LNCAP (cell line): Measurements from ENCODE around the gene BPIFA3.

ENCODE experiments used
- CTCF ChIP-seq: fragments of 450-650 bp; IDR thresholded peaks from 2 replicates; pipeline ENCODE4 v1.5.1; 2017; ENCODE audit warnings: mild to moderate bottlenecking

Gene BPIFA3

GRCh38 chr20:33231237-33231636 is 14.1 kb downstream of the BPIFA3 start:
- no peak for TF ChIP-seq CTCF

GRCh38 chr20:33232486-33233072 is 15.4 kb downstream of the BPIFA3 start:
- TF ChIP-seq CTCF: no peak

GRCh38 chr20:33233129-33233774 is 16.1 kb downstream of the BPIFA3 start:
- no peak for TF ChIP-seq CTCF

- TF ChIP-seq CTCF: no peak
These were observed 16.9 kb downstream of the BPIFA3 start for GRCh38 chr20:33234050-33234449.

GRCh38 chr20:33235696-33236095 is 18.5 kb downstream of the BPIFA3 start, which contains the start of gene BPIFA1:
Gene BPIFA1, plus strand, starts transcription at chr20:33235996. Its CDS starts 1,716 bp downstream, at chr20:33237712.
- no peak for TF ChIP-seq CTCF

GRCh38 chr20:33236351-33236750 is 19.2 kb downstream of the BPIFA3 start:
- TF ChIP-seq CTCF: no peak

- no peak for TF ChIP-seq CTCF
These were observed 20.8 kb downstream of the BPIFA3 start for GRCh38 chr20:33237989-33238388.
